ENCODE measurements around the gene NOD2. TPM values are rescaled to one million over a fixed set of nuclear protein-coding genes. Genes with fewer than 3 reads are reported as not detected.

The NOD2 gene
- total RNA-seq, 1 experiment from 2014 or later: 0.70 TPM

GRCh38 chr16:50645563-50646220 is 47.7 kb upstream of the NOD2 start:
- H3K9me2 ChIP-seq (ENCODE audit: insufficient read depth): no peaks in the 10 kb centered on the region
- POLR2A ChIA-PET (ENCODE audit: unreplicated experiment): no interaction called here
- no peak overlapping the region for H3K27ac ChIP-seq
- H3K79me2 ChIP-seq (ENCODE audit: low read depth): no peaks in the 10 kb centered on the region
- H3F3A ChIP-seq (ENCODE audit: insufficient read depth, low read depth): no peaks in the 10 kb centered on the region
- H3K36me3 ChIP-seq (ENCODE audit: low read depth): no peaks in the 10 kb centered on the region
- H3K4me3 ChIP-seq: no peak overlapping the region
- H2AFZ ChIP-seq: no peak overlapping the region
- intact Hi-C loops (cut with micrococcal nuclease; ENCODE audit: unreplicated experiment): loop anchor here (2.0 kb wide), 1 partner anchor 271 kb away; no protein-coding TSS in a partner anchor
- H3K9me3 ChIP-seq (ENCODE audit: insufficient read depth, low read depth): no peaks in the 10 kb centered on the region
- H3K4me2 ChIP-seq: no peak overlapping the region
- DNase-seq: no peak
- TF ChIP-seq CTCF (conservative IDR thresholded peaks at IDR 0.05) (no peak), EZH2 (IDR thresholded peaks at IDR 0.05; ENCODE audit: low read depth) (no peak)
- BruUV-seq (replicated peaks): no TSS peak
- no peaks in the 10 kb centered on the region for H4K20me1 ChIP-seq (ENCODE audit: insufficient read depth)
- CTCF ChIA-PET: no interaction called here
- no peaks in the 10 kb centered on the region for H3K4me1 ChIP-seq (replicated peaks; ENCODE audit: insufficient read depth)
- H3K27me3 ChIP-seq (ENCODE audit: insufficient read depth, low read depth): peaks cover 7% of the 10 kb centered on the region

GRCh38 chr16:50646345-50646744 is 47.1 kb upstream of the NOD2 start:
- CTCF ChIA-PET: no interaction called here
- H4K20me1 ChIP-seq (ENCODE audit: insufficient read depth): no peaks in the 10 kb centered on the region
- POLR2A ChIA-PET (ENCODE audit: unreplicated experiment): no interaction called here
- no peak overlapping the region for H3K4me3 ChIP-seq
- no peak overlapping the region for H2AFZ ChIP-seq
- no TSS peak for BruUV-seq (replicated peaks)
- TF ChIP-seq CTCF (conservative IDR thresholded peaks at IDR 0.05) (no peak), EZH2 (IDR thresholded peaks at IDR 0.05; ENCODE audit: low read depth) (no peak)
- no peak for DNase-seq
- no peak overlapping the region for H3K4me2 ChIP-seq
- H3K9me3 ChIP-seq (ENCODE audit: insufficient read depth, low read depth): no peaks in the 10 kb centered on the region
- H3K36me3 ChIP-seq (ENCODE audit: low read depth): no peaks in the 10 kb centered on the region
- no peaks in the 10 kb centered on the region for H3F3A ChIP-seq (ENCODE audit: insufficient read depth, low read depth)
- no peaks in the 10 kb centered on the region for H3K79me2 ChIP-seq (ENCODE audit: low read depth)
- no peaks in the 10 kb centered on the region for H3K9me2 ChIP-seq (ENCODE audit: insufficient read depth)
- H3K27me3 ChIP-seq (ENCODE audit: insufficient read depth, low read depth): peaks cover 7% of the 10 kb centered on the region
- no peak overlapping the region for H3K27ac ChIP-seq
- H3K4me1 ChIP-seq (replicated peaks; ENCODE audit: insufficient read depth): no peaks in the 10 kb centered on the region
- intact Hi-C loops (cut with micrococcal nuclease; ENCODE audit: unreplicated experiment): no loop called here

GRCh38 chr16:50651835-50652438 is 41.5 kb upstream of the NOD2 start:
- Histone ChIP-seq H2AFZ (no peak overlapping the region), H3K36me3 (ENCODE audit: low read depth) (no peaks in the 10 kb centered on the region), H3F3A (ENCODE audit: insufficient read depth, low read depth) (no peaks in the 10 kb centered on the region), H3K4me2 (no peak overlapping the region), H4K20me1 (ENCODE audit: insufficient read depth) (no peaks in the 10 kb centered on the region), H3K27ac (no peak overlapping the region), H3K9me2 (ENCODE audit: insufficient read depth) (no peaks in the 10 kb centered on the region), H3K27me3 (ENCODE audit: insufficient read depth, low read depth) (peaks cover 4% of the 10 kb centered on the region; the same call in 1 of the 2 replicates), H3K4me3 (no peak overlapping the region), H3K9me3 (ENCODE audit: insufficient read depth, low read depth) (no peaks in the 10 kb centered on the region), H3K79me2 (ENCODE audit: low read depth) (no peaks in the 10 kb centered on the region), H3K4me1 (replicated peaks; ENCODE audit: insufficient read depth) (no peaks in the 10 kb centered on the region)
- DNase-seq: no peak
- TF ChIP-seq CTCF (conservative IDR thresholded peaks at IDR 0.05) (no peak), EZH2 (IDR thresholded peaks at IDR 0.05; ENCODE audit: low read depth) (no peak)
- ChIA-PET POLR2A (ENCODE audit: unreplicated experiment) (no interaction called here), CTCF (no interaction called here)
- intact Hi-C loops (cut with micrococcal nuclease; ENCODE audit: unreplicated experiment): no loop called here
- BruUV-seq (replicated peaks): no TSS peak
